OCI-LY7 (cell line): ENCODE measurements around the gene CYP3A5.

Source experiments
- CTCF ChIP-seq: fragments of 200-600 bp; sonication (generic); conservative IDR thresholded peaks from 2 replicates; pipeline ENCODE4 v1.5.1; 2014; ENCODE audit warnings: mild to moderate bottlenecking, antibody characterized with exemption, low read length, moderate library complexity, mixed read lengths
- EZH2phosphoT487 ChIP-seq: fragments of 200-600 bp; sonication (generic); IDR thresholded peaks from 2 replicates; pipeline ENCODE4 v1.6.1; 2018; ENCODE audit warnings: low read depth, borderline replicate concordance, mild to moderate bottlenecking, mixed run types, antibody characterized with exemption, low read length, moderate library complexity, mixed read lengths

DNA sequence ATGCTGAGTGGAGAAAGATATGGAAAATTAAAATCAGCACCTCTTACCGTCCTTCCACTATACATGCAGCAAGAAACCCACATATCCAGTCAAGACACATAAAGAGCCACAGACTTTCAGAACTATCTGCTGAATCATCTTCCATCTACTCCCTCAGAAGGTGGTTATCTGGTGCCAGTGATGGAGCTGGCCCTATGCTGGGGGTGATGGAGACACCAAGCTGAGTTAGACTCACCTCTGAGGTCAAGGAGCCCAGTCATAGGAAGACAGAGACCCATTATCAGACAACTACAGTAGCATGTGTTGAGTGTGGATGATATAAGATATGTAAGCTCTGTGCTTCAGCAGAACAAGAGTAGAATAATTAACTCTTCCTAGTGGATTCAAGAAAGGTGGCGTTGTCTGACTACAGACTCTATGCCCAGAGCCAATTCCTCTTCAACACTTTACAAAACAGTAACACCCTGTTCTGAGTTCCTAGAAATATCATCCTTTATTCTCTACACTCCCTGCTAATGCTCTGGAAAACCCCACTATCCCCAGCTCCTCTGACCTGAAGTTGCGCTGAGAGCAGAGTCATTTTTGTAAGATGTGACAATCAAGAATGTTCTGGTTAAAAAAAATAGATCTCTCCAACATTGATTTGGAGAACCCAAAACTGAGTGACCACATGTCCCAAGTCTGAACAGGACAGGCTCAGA is 14.3 kb downstream of the CYP3A5 start:
- TF ChIP-seq EZH2phosphoT487 = no peak
- TF ChIP-seq CTCF = no peak
